ENCODE results near the gene EMX1. TPM values are rescaled to one million over a fixed set of nuclear protein-coding genes. Genes with fewer than 3 reads are reported as not detected.
"Not testable (repeated sequence)": the region's sequence is repeated elsewhere in the genome, so short reads cannot be mapped to it uniquely, and the experiment has no call there.

Gene EMX1
- total RNA-seq, 2 experiments from 2014 or later, result not detected

GRCh38 chr2:72898585-72898906 is 18.8 kb upstream of the EMX1 start:
- H3K27ac ChIP-seq (ENCODE audit: low read depth, low read length, poor library complexity, severe bottlenecking), result no peak overlapping the region
- no peak overlapping the region for H2AFZ ChIP-seq (ENCODE audit: low read length)
- no peak for DNase-seq (ENCODE audit: low spot score)
- BruUV-seq (replicated peaks), result no TSS peak
- TF ChIP-seq EZH2phosphoT487 (IDR thresholded peaks at IDR 0.05; ENCODE audit: borderline replicate concordance, low read depth, low read length) (no peak), CTCF (conservative IDR thresholded peaks at IDR 0.05; ENCODE audit: low read length) (no peak)
- H3K4me2 ChIP-seq (ENCODE audit: low read length), result no peak overlapping the region
- H3K79me2 ChIP-seq (ENCODE audit: insufficient read depth, low read depth, low read length), result no peaks in the 10 kb centered on the region
- no peaks in the 10 kb centered on the region for H3K36me3 ChIP-seq (ENCODE audit: insufficient read depth, low read length)
- intact Hi-C loops (cut with micrococcal nuclease; ENCODE audit: unreplicated experiment), result no loop called here
- CTCF ChIA-PET (ENCODE audit: unreplicated experiment), result interaction anchor here (0.6 kb wide), 1 partner anchor 41 kb away, joined by 4 read pairs; no protein-coding TSS in a partner anchor
- no peaks in the 10 kb centered on the region for H3K9me2 ChIP-seq (ENCODE audit: insufficient read depth, low read length)
- H3K9me3 ChIP-seq (ENCODE audit: low read length), result no peaks in the 10 kb centered on the region
- H3K4me3 ChIP-seq (ENCODE audit: low read depth, low read length, poor library complexity, severe bottlenecking), result no peak overlapping the region
- H4K20me1 ChIP-seq (ENCODE audit: insufficient read depth, low read length), result no peaks in the 10 kb centered on the region
- POLR2A ChIA-PET, result no interaction called here
- H3K4me1 ChIP-seq (ENCODE audit: insufficient read depth, low read length, poor library complexity, severe bottlenecking), result no peaks in the 10 kb centered on the region

GRCh38 chr2:72900191-72900825 is 17.0 kb upstream of the EMX1 start:
- Histone ChIP-seq H3K36me3 (ENCODE audit: insufficient read depth, low read length) (no peaks in the 10 kb centered on the region), H3K9me3 (ENCODE audit: low read length) (no peaks in the 10 kb centered on the region), H3K27ac (ENCODE audit: low read depth, low read length, poor library complexity, severe bottlenecking) (no peak overlapping the region), H3K9me2 (ENCODE audit: insufficient read depth, low read length) (no peaks in the 10 kb centered on the region), H3K4me3 (ENCODE audit: low read depth, low read length, poor library complexity, severe bottlenecking) (no peak overlapping the region), H3K4me2 (ENCODE audit: low read length) (no peak overlapping the region), H3K4me1 (ENCODE audit: insufficient read depth, low read length, poor library complexity, severe bottlenecking) (no peaks in the 10 kb centered on the region), H4K20me1 (ENCODE audit: insufficient read depth, low read length) (no peaks in the 10 kb centered on the region), H3K79me2 (ENCODE audit: insufficient read depth, low read depth, low read length) (no peaks in the 10 kb centered on the region), H2AFZ (ENCODE audit: low read length) (no peak overlapping the region)
- ChIA-PET POLR2A (no interaction called here), CTCF (ENCODE audit: unreplicated experiment) (no interaction called here)
- intact Hi-C loops (cut with micrococcal nuclease; ENCODE audit: unreplicated experiment), result no loop called here
- no TSS peak for BruUV-seq (replicated peaks)
- TF ChIP-seq EZH2phosphoT487 (IDR thresholded peaks at IDR 0.05; ENCODE audit: borderline replicate concordance, low read depth, low read length), result no peak
- TF ChIP-seq CTCF (conservative IDR thresholded peaks at IDR 0.05; ENCODE audit: low read length), result no peak
- no peak for DNase-seq (ENCODE audit: low spot score)

GRCh38 chr2:72901426-72901825 is 15.9 kb upstream of the EMX1 start:
- no peak overlapping the region for H3K4me3 ChIP-seq (ENCODE audit: low read depth, low read length, poor library complexity, severe bottlenecking)

GRCh38 chr2:72907369-72907768 is 9.9 kb upstream of the EMX1 start:
- BruUV-seq (replicated peaks); CTCF ChIA-PET (ENCODE audit: unreplicated experiment); H3K27ac ChIP-seq (ENCODE audit: low read depth, low read length, poor library complexity, severe bottlenecking); intact Hi-C loops (cut with micrococcal nuclease; ENCODE audit: unreplicated experiment); H3K4me2 ChIP-seq (ENCODE audit: low read length); POLR2A ChIA-PET; H3K4me1 ChIP-seq (ENCODE audit: insufficient read depth, low read length, poor library complexity, severe bottlenecking); H3K79me2 ChIP-seq (ENCODE audit: insufficient read depth, low read depth, low read length); H2AFZ ChIP-seq (ENCODE audit: low read length); H3K9me2 ChIP-seq (ENCODE audit: insufficient read depth, low read length); H4K20me1 ChIP-seq (ENCODE audit: insufficient read depth, low read length); H3K9me3 ChIP-seq (ENCODE audit: low read length); H3K4me3 ChIP-seq (ENCODE audit: low read depth, low read length, poor library complexity, severe bottlenecking); DNase-seq (ENCODE audit: low spot score); H3K36me3 ChIP-seq (ENCODE audit: insufficient read depth, low read length): not testable (repeated sequence)

More at GRCh38 chr2:72901426-72901825, 15.9 kb upstream of the EMX1 start:
- ChIA-PET CTCF (ENCODE audit: unreplicated experiment) (no interaction called here), POLR2A (no interaction called here)
- Histone ChIP-seq H3K36me3 (ENCODE audit: insufficient read depth, low read length) (no peaks in the 10 kb centered on the region), H3K9me3 (ENCODE audit: low read length) (no peaks in the 10 kb centered on the region), H2AFZ (ENCODE audit: low read length) (no peak overlapping the region), H3K4me2 (ENCODE audit: low read length) (no peak overlapping the region), H3K4me1 (ENCODE audit: insufficient read depth, low read length, poor library complexity, severe bottlenecking) (no peaks in the 10 kb centered on the region), H3K9me2 (ENCODE audit: insufficient read depth, low read length) (no peaks in the 10 kb centered on the region), H3K79me2 (ENCODE audit: insufficient read depth, low read depth, low read length) (no peaks in the 10 kb centered on the region), H4K20me1 (ENCODE audit: insufficient read depth, low read length) (no peaks in the 10 kb centered on the region), H3K27ac (ENCODE audit: low read depth, low read length, poor library complexity, severe bottlenecking) (no peak overlapping the region)
- intact Hi-C loops (cut with micrococcal nuclease; ENCODE audit: unreplicated experiment), result no loop called here
- DNase-seq (ENCODE audit: low spot score), result no peak
- BruUV-seq (replicated peaks), result no TSS peak
- TF ChIP-seq CTCF (conservative IDR thresholded peaks at IDR 0.05; ENCODE audit: low read length), result no peak
- TF ChIP-seq EZH2phosphoT487 (IDR thresholded peaks at IDR 0.05; ENCODE audit: borderline replicate concordance, low read depth, low read length), result no peak
